Transverse colon (tissue), 4 donors: ENCODE results near the gene OR2T29.

Experiments
- POLR2A ChIP-seq: fragments of 450-650 bp; IDR thresholded peaks from one replicate; pipeline ENCODE4 v1.6.1; 2016; ENCODE audit warnings: antibody characterized with exemption, mild to moderate bottlenecking, moderate library complexity
- POLR2AphosphoS5 ChIP-seq, 3 donors: sonication (generic); formaldehyde crosslinking; IDR thresholded peaks; one replicate each; pipeline ENCODE4 v1.6.1; 2016; ENCODE audit warnings: antibody characterized with exemption in 3 of 3
- TF ChIP-seq, protein P1 (sequence below), 5 experiments: fragments of 200-600 bp in 3 of 5; fragments of 450-650 bp in 2 of 5; sonication (generic) in 3 of 5; IDR thresholded peaks; 1 replicate in 2 of 5; 2 replicates in 3 of 5; pipeline ENCODE4 v1.5.1; 2016 to 2017; ENCODE audit warnings: antibody characterized with exemption in 5 of 5, inconsistent platforms in 3 of 5, mild to moderate bottlenecking in 2 of 5, moderate library complexity in 1 of 5

DNA sequence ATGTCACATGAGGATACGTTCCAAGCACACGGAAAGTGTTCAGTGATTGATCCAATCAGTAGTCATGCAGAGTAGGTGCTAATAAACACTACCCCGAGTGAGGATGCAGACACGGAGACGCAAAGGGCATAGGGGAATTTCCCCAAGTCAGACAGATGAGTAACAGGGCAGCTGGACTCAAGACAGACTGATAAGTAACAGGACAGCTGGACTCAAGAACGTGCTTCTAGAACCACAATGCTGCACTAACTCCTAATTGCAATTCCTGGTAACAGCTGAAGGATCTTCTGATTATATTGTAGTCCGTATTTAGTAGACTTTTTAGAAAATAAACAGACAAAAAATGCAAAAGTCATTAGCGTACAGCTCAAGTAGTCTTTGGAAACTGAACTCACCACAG lies 36.8 kb upstream of the OR2T29 start:
- TF ChIP-seq POLR2A (no peak), POLR2AphosphoS5 (IDR thresholded peaks at IDR 0.05) (no peak)
- TF ChIP-seq, protein P1, sequence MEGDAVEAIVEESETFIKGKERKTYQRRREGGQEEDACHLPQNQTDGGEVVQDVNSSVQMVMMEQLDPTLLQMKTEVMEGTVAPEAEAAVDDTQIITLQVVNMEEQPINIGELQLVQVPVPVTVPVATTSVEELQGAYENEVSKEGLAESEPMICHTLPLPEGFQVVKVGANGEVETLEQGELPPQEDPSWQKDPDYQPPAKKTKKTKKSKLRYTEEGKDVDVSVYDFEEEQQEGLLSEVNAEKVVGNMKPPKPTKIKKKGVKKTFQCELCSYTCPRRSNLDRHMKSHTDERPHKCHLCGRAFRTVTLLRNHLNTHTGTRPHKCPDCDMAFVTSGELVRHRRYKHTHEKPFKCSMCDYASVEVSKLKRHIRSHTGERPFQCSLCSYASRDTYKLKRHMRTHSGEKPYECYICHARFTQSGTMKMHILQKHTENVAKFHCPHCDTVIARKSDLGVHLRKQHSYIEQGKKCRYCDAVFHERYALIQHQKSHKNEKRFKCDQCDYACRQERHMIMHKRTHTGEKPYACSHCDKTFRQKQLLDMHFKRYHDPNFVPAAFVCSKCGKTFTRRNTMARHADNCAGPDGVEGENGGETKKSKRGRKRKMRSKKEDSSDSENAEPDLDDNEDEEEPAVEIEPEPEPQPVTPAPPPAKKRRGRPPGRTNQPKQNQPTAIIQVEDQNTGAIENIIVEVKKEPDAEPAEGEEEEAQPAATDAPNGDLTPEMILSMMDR (IDR thresholded peaks at IDR 0.05), result no peak
